ENCODE measurements around the gene RGMA.
"Not testable (repeated sequence)": the region's sequence is repeated elsewhere in the genome, so short reads cannot be mapped to it uniquely, and the experiment has no call there.

The RGMA gene

GRCh38 chr15:93035092-93035915 is 53.7 kb downstream of the RGMA start:
- TF ChIP-seq, protein P1, sequence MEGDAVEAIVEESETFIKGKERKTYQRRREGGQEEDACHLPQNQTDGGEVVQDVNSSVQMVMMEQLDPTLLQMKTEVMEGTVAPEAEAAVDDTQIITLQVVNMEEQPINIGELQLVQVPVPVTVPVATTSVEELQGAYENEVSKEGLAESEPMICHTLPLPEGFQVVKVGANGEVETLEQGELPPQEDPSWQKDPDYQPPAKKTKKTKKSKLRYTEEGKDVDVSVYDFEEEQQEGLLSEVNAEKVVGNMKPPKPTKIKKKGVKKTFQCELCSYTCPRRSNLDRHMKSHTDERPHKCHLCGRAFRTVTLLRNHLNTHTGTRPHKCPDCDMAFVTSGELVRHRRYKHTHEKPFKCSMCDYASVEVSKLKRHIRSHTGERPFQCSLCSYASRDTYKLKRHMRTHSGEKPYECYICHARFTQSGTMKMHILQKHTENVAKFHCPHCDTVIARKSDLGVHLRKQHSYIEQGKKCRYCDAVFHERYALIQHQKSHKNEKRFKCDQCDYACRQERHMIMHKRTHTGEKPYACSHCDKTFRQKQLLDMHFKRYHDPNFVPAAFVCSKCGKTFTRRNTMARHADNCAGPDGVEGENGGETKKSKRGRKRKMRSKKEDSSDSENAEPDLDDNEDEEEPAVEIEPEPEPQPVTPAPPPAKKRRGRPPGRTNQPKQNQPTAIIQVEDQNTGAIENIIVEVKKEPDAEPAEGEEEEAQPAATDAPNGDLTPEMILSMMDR (conservative IDR thresholded peaks at IDR 0.05; ENCODE audit: low read depth, low read length) = no peak
- Histone ChIP-seq H3K79me2 (ENCODE audit: insufficient read depth, low read depth) (no peaks in the 10 kb centered on the region), H4K20me1 (ENCODE audit: insufficient read depth) (no peaks in the 10 kb centered on the region), H3K27ac (no peak overlapping the region), H3K4me1 (ENCODE audit: low read depth, poor library complexity, severe bottlenecking) (peaks cover 7% of the 10 kb centered on the region), H2AFZ (ENCODE audit: low read depth) (no peak overlapping the region), H3K4me2 (no peak overlapping the region), H3K27me3 (ENCODE audit: insufficient read depth, low read depth) (no peaks in the 10 kb centered on the region), H3K36me3 (ENCODE audit: insufficient read depth) (no peaks in the 10 kb centered on the region), H3K4me3 (IDR thresholded peaks at IDR 0.05; ENCODE audit: insufficient read depth, low read depth, low read length) (no peak overlapping the region), H3K9ac (no peak overlapping the region)

DNA sequence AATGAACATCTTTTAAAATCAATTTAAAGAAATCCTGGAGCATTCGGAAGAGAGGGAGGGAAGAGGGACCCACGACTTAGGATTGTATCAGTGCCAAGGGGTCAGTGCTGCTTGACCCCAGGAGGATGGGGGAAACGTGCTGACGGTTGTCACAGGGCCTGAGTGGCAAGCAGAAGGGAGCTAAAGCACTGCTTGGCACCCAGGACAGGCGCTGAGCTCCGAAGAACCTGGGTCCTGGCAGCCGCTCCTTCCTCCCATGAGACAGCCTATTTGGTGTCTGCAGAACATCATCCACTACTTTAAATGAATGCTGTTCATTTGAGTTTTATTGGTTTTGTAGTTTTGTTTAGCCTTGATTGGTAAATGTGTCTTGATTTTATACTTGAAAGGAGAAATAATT is 54.5 kb downstream of the RGMA start:
- Histone ChIP-seq H2AFZ (ENCODE audit: low read depth) (no peak overlapping the region), H3K36me3 (ENCODE audit: insufficient read depth) (no peaks in the 10 kb centered on the region), H3K79me2 (ENCODE audit: insufficient read depth, low read depth) (no peaks in the 10 kb centered on the region), H4K20me1 (ENCODE audit: insufficient read depth) (no peaks in the 10 kb centered on the region), H3K4me1 (ENCODE audit: low read depth, poor library complexity, severe bottlenecking) (peaks cover 14% of the 10 kb centered on the region), H3K9ac (no peak overlapping the region), H3K4me2 (no peak overlapping the region), H3K27me3 (ENCODE audit: insufficient read depth, low read depth) (no peaks in the 10 kb centered on the region), H3K4me3 (IDR thresholded peaks at IDR 0.05; ENCODE audit: insufficient read depth, low read depth, low read length) (no peak overlapping the region), H3K27ac (no peak overlapping the region)
- TF ChIP-seq, protein P1 (conservative IDR thresholded peaks at IDR 0.05; ENCODE audit: low read depth, low read length) = no peak

DNA sequence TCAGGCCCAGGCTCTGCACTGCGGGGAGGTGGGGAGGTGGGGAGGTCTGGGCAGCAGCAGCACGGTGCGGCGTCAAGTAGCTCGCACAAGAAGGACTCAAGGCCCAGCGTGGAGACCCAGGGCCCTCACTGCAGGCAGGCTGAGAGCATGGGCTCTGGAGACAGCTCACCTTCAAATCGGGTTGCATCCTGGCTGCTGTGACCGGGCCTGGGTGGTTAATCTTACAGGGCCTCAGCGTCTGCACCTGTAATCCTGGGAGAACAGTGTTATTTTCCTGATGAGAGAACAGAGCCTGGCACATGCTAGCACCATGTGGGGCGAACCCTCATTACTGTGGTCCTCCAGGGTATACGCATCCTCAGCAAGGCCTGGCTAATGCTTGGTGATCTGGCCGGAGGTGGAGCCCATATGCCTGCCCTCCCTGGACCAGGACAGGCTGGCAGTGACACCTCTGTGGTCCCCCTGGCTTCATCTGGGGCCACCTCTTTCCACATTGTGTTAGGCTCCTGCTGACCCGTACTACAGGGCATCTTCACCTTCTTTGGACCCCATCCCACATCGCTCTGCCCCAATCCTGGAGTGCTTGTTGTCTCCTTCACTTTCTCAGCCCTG is 55.5 kb downstream of the RGMA start:
- H3K4me3 ChIP-seq (IDR thresholded peaks at IDR 0.05; ENCODE audit: insufficient read depth, low read depth, low read length) = no peak overlapping the region
- no peak overlapping the region for H2AFZ ChIP-seq (ENCODE audit: low read depth)
- no peak overlapping the region for H3K4me2 ChIP-seq
- no peak overlapping the region for H3K9ac ChIP-seq
- no peak overlapping the region for H3K27ac ChIP-seq
- peaks cover 24% of the 10 kb centered on the region for H3K4me1 ChIP-seq (ENCODE audit: low read depth, poor library complexity, severe bottlenecking)
- TF ChIP-seq, protein P1 (conservative IDR thresholded peaks at IDR 0.05; ENCODE audit: low read depth, low read length) = no peak
- H4K20me1 ChIP-seq (ENCODE audit: insufficient read depth) = no peaks in the 10 kb centered on the region
- no peaks in the 10 kb centered on the region for H3K27me3 ChIP-seq (ENCODE audit: insufficient read depth, low read depth)
- H3K36me3 ChIP-seq (ENCODE audit: insufficient read depth) = no peaks in the 10 kb centered on the region
- no peaks in the 10 kb centered on the region for H3K79me2 ChIP-seq (ENCODE audit: insufficient read depth, low read depth)

GRCh38 chr15:93032515-93033206 is 56.4 kb downstream of the RGMA start:
- H3K4me3 ChIP-seq (IDR thresholded peaks at IDR 0.05; ENCODE audit: insufficient read depth, low read depth, low read length); H3K36me3 ChIP-seq (ENCODE audit: insufficient read depth); H3K27me3 ChIP-seq (ENCODE audit: insufficient read depth, low read depth); H3K27ac ChIP-seq; H2AFZ ChIP-seq (ENCODE audit: low read depth); H3K4me2 ChIP-seq; H3K9ac ChIP-seq; H4K20me1 ChIP-seq (ENCODE audit: insufficient read depth); H3K79me2 ChIP-seq (ENCODE audit: insufficient read depth, low read depth): not testable (repeated sequence)
- peaks cover 33% of the 10 kb centered on the region for H3K4me1 ChIP-seq (ENCODE audit: low read depth, poor library complexity, severe bottlenecking)

DNA sequence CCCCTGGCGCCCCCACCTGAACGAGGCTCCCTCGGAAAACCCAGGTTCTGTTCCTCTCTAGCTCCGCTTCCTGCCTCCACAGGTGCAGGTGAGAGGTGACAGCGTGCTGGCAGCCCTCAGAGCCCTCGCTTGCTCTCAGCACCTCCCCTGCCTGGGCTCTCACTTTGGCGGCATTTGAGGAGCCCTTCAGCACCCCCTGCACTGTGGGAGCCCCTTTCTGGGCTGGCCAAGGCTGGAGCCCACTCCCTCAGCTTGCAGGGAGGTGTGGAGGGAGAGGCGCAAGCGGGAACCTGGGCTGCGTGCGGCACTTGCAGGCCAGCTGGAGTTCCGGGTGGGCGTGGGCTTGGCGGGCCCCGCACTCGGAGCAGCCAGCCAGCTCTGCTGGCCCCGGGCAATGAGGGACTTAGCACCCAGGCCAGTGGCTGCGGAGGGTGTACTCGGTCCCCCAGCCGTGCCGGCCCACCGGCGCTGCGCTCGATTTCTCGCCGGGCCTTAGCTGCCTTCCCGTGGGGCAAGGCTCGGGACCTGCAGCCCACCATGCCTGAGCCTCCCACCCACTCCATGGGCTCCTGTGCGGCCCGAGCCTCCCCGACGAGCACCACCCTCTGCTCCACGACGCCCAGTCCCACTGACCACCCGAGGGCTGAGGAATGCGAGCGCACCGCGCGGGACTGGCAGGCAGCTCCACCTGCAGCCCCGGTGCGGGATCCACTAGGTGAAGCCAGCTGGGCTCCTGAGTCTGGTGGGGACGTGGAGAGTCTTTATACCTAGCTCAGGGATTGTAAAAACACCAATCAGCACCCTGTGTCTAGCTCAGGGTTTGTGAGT is 57.2 kb downstream of the RGMA start:
- peaks cover 42% of the 10 kb centered on the region for H3K4me1 ChIP-seq (ENCODE audit: low read depth, poor library complexity, severe bottlenecking)
- H3K36me3 ChIP-seq (ENCODE audit: insufficient read depth); H3K9ac ChIP-seq; H3K4me2 ChIP-seq; H3K27me3 ChIP-seq (ENCODE audit: insufficient read depth, low read depth); H3K27ac ChIP-seq; H3K4me3 ChIP-seq (IDR thresholded peaks at IDR 0.05; ENCODE audit: insufficient read depth, low read depth, low read length); H3K79me2 ChIP-seq (ENCODE audit: insufficient read depth, low read depth); H4K20me1 ChIP-seq (ENCODE audit: insufficient read depth); H2AFZ ChIP-seq (ENCODE audit: low read depth): not testable (repeated sequence)
